Keratinocyte (primary cell): ENCODE data around the gene PIGZ. TPM values are rescaled to one million over a fixed set of nuclear protein-coding genes. Genes with fewer than 3 reads are reported as not detected.

Experiments
- DNase-seq: peaks from one replicate; pipeline ENCODE4 v3.0.0-alpha.2; 2011; ENCODE audit warnings: low read depth, missing footprints, low spot score
- FAIRE-seq: peaks from 2 replicates; lab custom pipeline; 2011; peaks lifted over from hg19 to GRCh38; lab: Jason Lieb, UNC
- H2AFZ ChIP-seq: 2 replicates; pipeline ENCODE4 v1.6.0; 2012; ENCODE audit warnings: low read length, control low read depth, inconsistent platforms; ENCODE audit not compliant: control insufficient read depth
- H3K27ac ChIP-seq: 2 replicates; pipeline ENCODE4 v1.5.1; 2011; ENCODE audit warnings: low read length; ENCODE audit not compliant: control insufficient read depth, insufficient read depth
- H3K27me3 ChIP-seq: 3 replicates; pipeline ENCODE4 v1.6.0; 2011; ENCODE audit warnings: low read length; ENCODE audit not compliant: control insufficient read depth, insufficient read depth; ENCODE audit errors: extremely low read depth
- H3K36me3 ChIP-seq, 2 experiments: 2 replicates in 1 of 2; 3 replicates in 1 of 2; pipeline ENCODE4 v1.5.1; 2011; ENCODE audit warnings: low read length in 2 of 2, mild to moderate bottlenecking in 1 of 2; ENCODE audit not compliant: control insufficient read depth in 2 of 2, insufficient read depth in 2 of 2; ENCODE audit errors: extremely low read depth in 1 of 2
- H3K4me1 ChIP-seq: 3 replicates; pipeline ENCODE4 v1.5.1; 2011; ENCODE audit warnings: low read length; ENCODE audit not compliant: control insufficient read depth, insufficient read depth; ENCODE audit errors: extremely low read depth
- H3K4me2 ChIP-seq: 3 replicates; pipeline ENCODE4 v1.6.0; 2011; ENCODE audit warnings: low read depth, low read length; ENCODE audit not compliant: control insufficient read depth, insufficient read depth; ENCODE audit errors: extremely low read depth
- H3K4me3 ChIP-seq, 3 experiments: fragments of 200-600 bp in 1 of 3; sonication (generic) in 1 of 3; 2 replicates in 2 of 3; 3 replicates in 1 of 3; pipeline ENCODE4 v1.5.1; 2011 to 2016; ENCODE audit warnings: low read length in 3 of 3, mild to moderate bottlenecking in 3 of 3, control low read depth in 2 of 3, inconsistent platforms in 1 of 3, low read depth in 1 of 3, mixed read lengths in 1 of 3, mixed run types in 1 of 3, moderate library complexity in 1 of 3; ENCODE audit not compliant: control insufficient read depth in 2 of 3, insufficient read depth in 2 of 3; ENCODE audit errors: extremely low read depth in 1 of 3
- H3K79me2 ChIP-seq: 2 replicates; pipeline ENCODE4 v1.6.0; 2012; ENCODE audit warnings: low read length; ENCODE audit not compliant: control insufficient read depth, insufficient read depth
- H3K9ac ChIP-seq: 3 replicates; pipeline ENCODE4 v1.6.0; 2011; ENCODE audit warnings: low read length; ENCODE audit not compliant: control insufficient read depth, insufficient read depth; ENCODE audit errors: extremely low read depth
- H3K9me1 ChIP-seq: 3 replicates; pipeline ENCODE4 v1.6.0; 2011; ENCODE audit warnings: low read length; ENCODE audit not compliant: control insufficient read depth, insufficient read depth; ENCODE audit errors: extremely low read depth
- H3K9me3 ChIP-seq: 2 replicates; pipeline ENCODE4 v1.5.1; 2012; ENCODE audit warnings: low read depth, low read length; ENCODE audit not compliant: control insufficient read depth
- H4K20me1 ChIP-seq: 3 replicates; pipeline ENCODE4 v1.6.0; 2011; ENCODE audit warnings: low read length; ENCODE audit not compliant: control insufficient read depth, insufficient read depth; ENCODE audit errors: extremely low read depth
- CTCF ChIP-seq, 3 experiments: IDR thresholded peaks in 1 of 3; conservative IDR thresholded peaks in 1 of 3; optimal IDR thresholded peaks in 1 of 3; 2 replicates in 2 of 3; 3 replicates in 1 of 3; pipeline versions ENCODE3 to v1.5.1; 2011; ENCODE audit warnings: low read length in 3 of 3, mild to moderate bottlenecking in 3 of 3, moderate library complexity in 2 of 3, control low read depth in 1 of 3, inconsistent platforms in 1 of 3; ENCODE audit not compliant: insufficient read depth in 2 of 3; ENCODE audit errors: extremely low read depth in 1 of 3
- EZH2 ChIP-seq: IDR thresholded peaks from one replicate; pipeline ENCODE4 v1.6.1; 2012; ENCODE audit warnings: inconsistent platforms, mild to moderate bottlenecking, low read length, moderate library complexity
- dilution Hi-C: fragments of 300-500 bp; cut with MboI; formaldehyde crosslinking; loops from one replicate; pipeline ENCODE4 v1.7.0; 2020; ENCODE audit warnings: low sequenced_read_pairs; ENCODE audit not compliant: extremely low pct_ligation_motif_present
- polyA plus RNA-seq, 5 experiments: library from polyadenylated mRNA; depleted of rRNA in 3 of 5; stranded (reverse) in 3 of 5; stranded (forward) in 1 of 5; unstranded in 1 of 5; fragments of >200 nt; gene quantifications; 1 replicate in 1 of 5; 2 replicates in 3 of 5; 3 replicates in 1 of 5; pipeline versions ENCODE4 v1.2.1 to v1.2.3, GENCODE V29; 2011 to 2012; ENCODE audit warnings: missing spikeins in 2 of 5, low read depth in 1 of 5, low replicate concordance in 1 of 5

PIGZ gene
- polyA plus RNA-seq, 1 donor (not counting 4 experiments of a cell fraction or from before 2014, with no cell fraction given) = 1.4 TPM

GRCh38 chr3:196962108-196962929 lies 6.3 kb downstream of the PIGZ start:
- Histone ChIP-seq H3K4me1 (no peaks in the 10 kb centered on the region), H3K9me3 (no peaks in the 10 kb centered on the region), H3K36me3 (peaks cover 0 to 1% of the 10 kb centered on the region in 2 experiments), H3K27ac (no peak overlapping the region), H3K79me2 (no peaks in the 10 kb centered on the region), H3K4me2 (no peak overlapping the region), H2AFZ (no peak overlapping the region), H3K9ac (no peak overlapping the region), H3K27me3 (no peaks in the 10 kb centered on the region), H3K9me1 (no peaks in the 10 kb centered on the region), H4K20me1 (no peaks in the 10 kb centered on the region), H3K4me3 (no peak overlapping the region)
- DNase-seq (no peak), FAIRE-seq (no peak)
- TF ChIP-seq EZH2 (no peak), CTCF (optimal IDR thresholded peaks at IDR 0.05 in 1 of 3, IDR thresholded peaks at IDR 0.05 in 1 of 3, conservative IDR thresholded peaks at IDR 0.05 in 1 of 3; ENCODE audit: extremely low read depth in 1 of 3, insufficient read depth in 2 of 3, low read length in 3 of 3) (no peak)
- dilution Hi-C loops = no loop called here

- Histone ChIP-seq H3K4me1 (no peaks in the 10 kb centered on the region), H3K9ac (no peak overlapping the region), H3K4me3 (no peak overlapping the region), H3K4me2 (no peak overlapping the region), H3K9me3 (no peaks in the 10 kb centered on the region), H3K79me2 (no peaks in the 10 kb centered on the region), H3K9me1 (no peaks in the 10 kb centered on the region), H2AFZ (no peak overlapping the region), H3K27me3 (no peaks in the 10 kb centered on the region), H4K20me1 (no peaks in the 10 kb centered on the region), H3K27ac (no peak overlapping the region), H3K36me3 (no peaks in the 10 kb centered on the region)
- FAIRE-seq (no peak), DNase-seq (no peak)
- TF ChIP-seq EZH2 (no peak), CTCF (optimal IDR thresholded peaks at IDR 0.05 in 1 of 3, IDR thresholded peaks at IDR 0.05 in 1 of 3, conservative IDR thresholded peaks at IDR 0.05 in 1 of 3; ENCODE audit: extremely low read depth in 1 of 3, insufficient read depth in 2 of 3, low read length in 3 of 3) (no peak)
- dilution Hi-C loops = no loop called here
These were observed 13.8 kb downstream of the PIGZ start for GRCh38 chr3:196954832-196955231.
